ENCODE results near the gene CNIH4.
"Not testable (repeated sequence)": the region's sequence is repeated elsewhere in the genome, so short reads cannot be mapped to it uniquely, and the experiment has no call there.

DNA sequence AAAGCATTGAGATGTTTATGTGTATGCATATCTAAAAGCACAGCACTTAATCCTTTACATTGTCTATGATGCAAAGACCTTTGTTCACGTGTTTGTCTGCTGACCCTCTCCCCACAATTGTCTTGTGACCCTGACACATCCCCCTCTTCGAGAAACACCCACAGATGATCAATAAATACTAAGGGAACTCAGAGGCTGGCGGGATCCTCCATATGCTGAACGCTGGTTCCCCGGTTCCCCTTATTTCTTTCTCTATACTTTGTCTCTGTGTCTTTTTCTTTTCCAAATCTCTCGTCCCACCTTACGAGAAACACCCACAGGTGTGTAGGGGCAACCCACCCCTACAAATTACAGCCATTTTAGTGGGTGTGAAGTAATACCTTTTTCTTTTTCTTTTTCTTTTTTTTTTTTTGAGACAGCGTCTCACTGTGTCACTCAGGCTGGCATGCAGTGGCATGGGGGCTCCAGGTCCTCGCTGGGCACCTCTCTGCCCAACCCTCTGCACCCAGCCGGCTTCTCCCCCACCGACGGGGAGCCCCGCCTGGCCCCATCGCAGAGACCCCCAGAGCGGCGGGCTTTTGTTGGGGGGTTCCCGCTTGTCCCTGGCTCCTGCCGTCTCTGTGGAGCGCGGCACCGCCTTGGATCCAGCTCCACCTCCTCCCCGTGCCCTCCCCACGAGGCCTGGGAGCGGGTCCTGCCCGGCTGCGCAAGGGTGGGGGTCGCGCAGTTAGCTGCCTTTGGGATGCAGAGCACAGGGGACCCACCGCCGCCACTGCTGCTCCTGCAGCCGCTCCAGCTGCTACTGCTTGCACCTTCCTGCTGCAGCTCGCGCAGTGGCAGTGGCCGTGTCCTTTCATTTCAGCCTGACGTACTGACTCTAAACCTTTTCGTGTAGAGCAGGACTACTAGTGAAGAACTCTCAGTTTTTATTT, 16.0 kb upstream of the CNIH4 start:
- not testable (repeated sequence) for TF ChIP-seq POLR2A (IDR thresholded peaks at IDR 0.05; ENCODE audit: low read length); GATA1 (IDR thresholded peaks at IDR 0.05; ENCODE audit: low read depth, low read length)

Data from erythroblast (primary cell).